Panc1 (cell line): ENCODE results near the gene DDX19B.

ENCODE experiments used
- CTCF ChIP-seq: fragments of 450-650 bp; IDR thresholded peaks from 2 replicates; pipeline ENCODE4 v1.5.1; 2017; ENCODE audit warnings: mild to moderate bottlenecking
- POLR2AphosphoS5 ChIP-seq: IDR thresholded peaks from 2 replicates; pipeline ENCODE4 v1.6.1; 2012; ENCODE audit warnings: mild to moderate bottlenecking, low read depth, low read length, moderate library complexity

- TF ChIP-seq CTCF (no peak), POLR2AphosphoS5 (no peak)
Observed at GRCh38 chr16:70381604-70382342, 82.8 kb downstream of the DDX19B start.
